ENCODE measurements around the gene ARHGAP30. TPM values are rescaled to one million over a fixed set of nuclear protein-coding genes. Genes with fewer than 3 reads are reported as not detected.

The ARHGAP30 gene
- total RNA-seq, 4 donors from 2014 or later: 6.1 to 14.1 (median 10.2) TPM

GRCh38 chr1:161089938-161090337 lies 20.2 kb upstream of the ARHGAP30 start:
- Histone ChIP-seq H3K4me1 (no peaks in the 10 kb centered on the region), H3K36me3 (no peaks in the 10 kb centered on the region), H3K9me3 (no peaks in the 10 kb centered on the region), H3K27ac (no peak overlapping the region), H3K27me3 (no peaks in the 10 kb centered on the region), H3K4me3 (no peak overlapping the region)
- WGBS, 2 donors: 97% methylated on average over 5 of the region's 5 CpGs
- no peak for DNase-seq (ENCODE audit: low spot score in 2 of 2)
- no peak for TF ChIP-seq EP300 (IDR thresholded peaks at IDR 0.05)
- no peak for TF ChIP-seq POLR2A (IDR thresholded peaks at IDR 0.05)
- TF ChIP-seq CTCF (IDR thresholded peaks at IDR 0.05): no peak

GRCh38 chr1:161089251-161089924 lies 19.7 kb upstream of the ARHGAP30 start, which contains the start of gene NECTIN4:
TSS of gene NECTIN4 (minus strand) at chr1:161089558. CDS start at chr1:161089296, 262 bp downstream.
- H3K27ac ChIP-seq: no peak within 1 kb of the TSS
- H3K4me1 ChIP-seq: no peaks in the 10 kb centered on the region
- TF ChIP-seq POLR2A (IDR thresholded peaks at IDR 0.05) (no peak), EP300 (IDR thresholded peaks at IDR 0.05) (no peak), CTCF (IDR thresholded peaks at IDR 0.05) (no peak)
- no peaks in the 10 kb centered on the region for H3K36me3 ChIP-seq
- no peak for DNase-seq (ENCODE audit: low spot score in 2 of 2)
- H3K4me3 ChIP-seq: no peak within 1 kb of the TSS
- H3K9me3 ChIP-seq: no peaks in the 10 kb centered on the region
- H3K27me3 ChIP-seq: no peaks in the 10 kb centered on the region
- 66 to 81% methylated on average over 11 to 21 of the region's 22 CpGs for WGBS, 2 donors

- no peaks in the 10 kb centered on the region for H3K9me3 ChIP-seq
- WGBS, 2 donors: 79 to 100% methylated on average over 3 of the region's 3 CpGs
- no peak for DNase-seq (ENCODE audit: low spot score in 2 of 2)
- H3K27me3 ChIP-seq: no peaks in the 10 kb centered on the region
- H3K4me1 ChIP-seq: no peaks in the 10 kb centered on the region
- TF ChIP-seq POLR2A (IDR thresholded peaks at IDR 0.05) (no peak), CTCF (IDR thresholded peaks at IDR 0.05) (no peak), EP300 (IDR thresholded peaks at IDR 0.05) (no peak)
- H3K27ac ChIP-seq: no peak overlapping the region
- H3K4me3 ChIP-seq: no peak overlapping the region
- no peaks in the 10 kb centered on the region for H3K36me3 ChIP-seq
Observed at GRCh38 chr1:161088587-161089110, 19.0 kb upstream of the ARHGAP30 start.

GRCh38 chr1:161086457-161086856 lies 16.8 kb upstream of the ARHGAP30 start:
- H3K27ac ChIP-seq: no peak overlapping the region
- no peaks in the 10 kb centered on the region for H3K36me3 ChIP-seq
- no peaks in the 10 kb centered on the region for H3K9me3 ChIP-seq
- WGBS, 2 donors: 58 to 59% methylated on average over 2 to 4 of the region's 4 CpGs
- no peaks in the 10 kb centered on the region for H3K27me3 ChIP-seq
- no peak overlapping the region for H3K4me3 ChIP-seq
- TF ChIP-seq CTCF (IDR thresholded peaks at IDR 0.05) (no peak), POLR2A (IDR thresholded peaks at IDR 0.05) (no peak), EP300 (IDR thresholded peaks at IDR 0.05) (no peak)
- DNase-seq (ENCODE audit: low spot score in 2 of 2): no peak
- H3K4me1 ChIP-seq: no peaks in the 10 kb centered on the region

- H3K27me3 ChIP-seq: no peaks in the 10 kb centered on the region
- TF ChIP-seq CTCF (IDR thresholded peaks at IDR 0.05) (no peak), EP300 (IDR thresholded peaks at IDR 0.05) (no peak), POLR2A (IDR thresholded peaks at IDR 0.05) (no peak)
- no peak overlapping the region for H3K4me3 ChIP-seq
- WGBS, 2 donors: 34 to 57% methylated on average over 2 of the region's 2 CpGs
- H3K4me1 ChIP-seq: no peaks in the 10 kb centered on the region
- H3K27ac ChIP-seq: no peak overlapping the region
- H3K36me3 ChIP-seq: no peaks in the 10 kb centered on the region
- no peak for DNase-seq (ENCODE audit: low spot score in 2 of 2)
- H3K9me3 ChIP-seq: no peaks in the 10 kb centered on the region
Observed at GRCh38 chr1:161085165-161085564, 15.5 kb upstream of the ARHGAP30 start.

Measured in tibial nerve (tissue), 4 donors.